ENCODE data around the gene XYLB. TPM values are rescaled to one million over a fixed set of nuclear protein-coding genes. Genes with fewer than 3 reads are reported as not detected.

XYLB gene
- total RNA-seq, 1 experiment from 2014 or later, result not detected

DNA sequence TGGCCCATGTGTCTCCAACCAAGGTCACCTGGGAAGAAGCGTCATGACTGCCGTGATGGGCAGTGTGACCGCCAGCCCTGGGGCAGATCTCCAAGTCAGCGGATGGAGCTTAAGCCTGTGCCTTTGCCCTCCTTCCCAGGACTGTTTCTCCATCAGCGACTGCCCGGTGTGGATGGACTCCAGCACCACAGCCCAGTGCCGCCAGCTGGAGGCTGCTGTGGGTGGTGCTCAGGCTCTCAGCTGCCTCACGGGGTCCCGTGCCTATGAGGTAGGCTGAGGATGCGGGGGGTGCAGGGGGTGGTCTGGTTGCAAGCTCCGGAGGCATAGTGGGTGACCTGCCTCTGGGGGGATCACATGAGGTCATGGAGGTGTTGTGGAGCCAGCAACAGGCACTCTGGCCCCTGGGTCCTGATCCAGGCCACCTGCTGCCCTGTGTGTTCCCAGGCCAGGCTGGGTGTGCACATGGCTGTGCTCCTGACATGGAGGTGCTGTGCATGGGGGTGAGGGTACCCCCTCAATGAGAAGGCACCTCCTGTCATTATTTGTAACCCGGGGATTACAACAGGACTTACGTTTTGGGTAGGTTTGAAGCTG lies 19.0 kb downstream of the XYLB start:
- Histone ChIP-seq H3K79me2 (ENCODE audit: low read length) (no peaks in the 10 kb centered on the region), H3K4me1 (ENCODE audit: low read length) (no peaks in the 10 kb centered on the region), H3K4me2 (ENCODE audit: low read depth, low read length, poor library complexity, severe bottlenecking) (no peak overlapping the region), H2AFZ (ENCODE audit: low read length) (no peak overlapping the region), H3K9me3 (ENCODE audit: low read length) (no peaks in the 10 kb centered on the region), H3K36me3 (ENCODE audit: insufficient read depth, low read length) (no peaks in the 10 kb centered on the region), H3K9me2 (replicated peaks; ENCODE audit: insufficient read depth, low read length) (no peaks in the 10 kb centered on the region), H4K20me1 (ENCODE audit: insufficient read depth, low read depth, low read length) (no peaks in the 10 kb centered on the region), H3K9ac (ENCODE audit: low read length) (no peak overlapping the region), H3K27me3 (ENCODE audit: low read length) (no peaks in the 10 kb centered on the region), H3K27ac (ENCODE audit: low read length) (no peak overlapping the region), H3K4me3 (ENCODE audit: low read length) (no peak overlapping the region)
- no peak for DNase-seq

DNA sequence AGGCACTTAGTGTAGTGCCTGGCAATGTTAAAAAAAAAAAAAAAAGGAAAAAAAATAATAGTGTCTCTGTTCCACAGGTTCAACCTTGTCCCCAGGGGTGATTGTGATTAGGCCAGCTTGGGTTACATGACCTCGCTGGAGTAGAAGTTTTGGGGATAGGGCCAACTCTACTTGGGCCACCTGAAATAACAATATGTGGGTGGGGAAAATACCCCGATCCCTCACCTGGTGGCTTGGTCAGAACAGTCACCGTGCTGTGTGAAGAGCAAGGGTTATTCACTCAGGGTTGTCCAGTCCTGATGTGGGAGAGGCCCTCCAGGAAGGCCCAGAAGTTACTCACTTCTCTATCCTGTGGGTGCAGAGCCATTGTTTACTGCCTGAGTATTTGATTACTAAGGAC lies 19.5 kb downstream of the XYLB start:
- H3K9me2 ChIP-seq (replicated peaks; ENCODE audit: insufficient read depth, low read length), result no peaks in the 10 kb centered on the region
- H3K4me3 ChIP-seq (ENCODE audit: low read length), result no peak overlapping the region
- no peaks in the 10 kb centered on the region for H3K79me2 ChIP-seq (ENCODE audit: low read length)
- no peak for DNase-seq
- H4K20me1 ChIP-seq (ENCODE audit: insufficient read depth, low read depth, low read length), result no peaks in the 10 kb centered on the region
- no peak overlapping the region for H3K27ac ChIP-seq (ENCODE audit: low read length)
- no peak overlapping the region for H3K4me2 ChIP-seq (ENCODE audit: low read depth, low read length, poor library complexity, severe bottlenecking)
- no peaks in the 10 kb centered on the region for H3K36me3 ChIP-seq (ENCODE audit: insufficient read depth, low read length)
- no peak overlapping the region for H2AFZ ChIP-seq (ENCODE audit: low read length)
- H3K4me1 ChIP-seq (ENCODE audit: low read length), result no peaks in the 10 kb centered on the region
- H3K9me3 ChIP-seq (ENCODE audit: low read length), result no peaks in the 10 kb centered on the region
- H3K27me3 ChIP-seq (ENCODE audit: low read length), result no peaks in the 10 kb centered on the region
- no peak overlapping the region for H3K9ac ChIP-seq (ENCODE audit: low read length)

DNA sequence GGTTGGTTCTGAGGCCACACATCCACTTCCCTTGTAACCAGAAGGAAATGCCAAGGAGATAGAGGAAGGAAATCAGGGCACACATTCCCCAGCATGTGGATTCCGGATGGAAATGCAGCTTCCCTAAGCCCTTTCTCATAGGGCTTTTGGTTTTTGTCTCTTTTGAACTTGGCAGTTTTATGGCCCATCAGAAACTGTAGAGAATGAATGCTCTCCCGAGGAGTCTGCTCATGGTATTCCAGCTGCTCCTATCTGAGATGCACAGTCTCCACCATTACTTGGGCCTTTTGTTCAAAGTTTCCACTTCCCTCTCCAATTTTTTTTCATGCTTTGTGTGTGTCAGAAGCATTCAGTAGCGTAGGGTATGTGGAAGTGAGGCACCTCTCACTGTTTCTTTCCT lies 21.2 kb downstream of the XYLB start:
- no peaks in the 10 kb centered on the region for H3K9me2 ChIP-seq (replicated peaks; ENCODE audit: insufficient read depth, low read length)
- H3K27ac ChIP-seq (ENCODE audit: low read length), result no peak overlapping the region
- H3K9ac ChIP-seq (ENCODE audit: low read length), result no peak overlapping the region
- no peaks in the 10 kb centered on the region for H3K27me3 ChIP-seq (ENCODE audit: low read length)
- no peaks in the 10 kb centered on the region for H3K9me3 ChIP-seq (ENCODE audit: low read length)
- no peak for DNase-seq
- H3K79me2 ChIP-seq (ENCODE audit: low read length), result no peaks in the 10 kb centered on the region
- no peak overlapping the region for H3K4me3 ChIP-seq (ENCODE audit: low read length)
- no peaks in the 10 kb centered on the region for H3K4me1 ChIP-seq (ENCODE audit: low read length)
- H4K20me1 ChIP-seq (ENCODE audit: insufficient read depth, low read depth, low read length), result no peaks in the 10 kb centered on the region
- H2AFZ ChIP-seq (ENCODE audit: low read length), result no peak overlapping the region
- H3K36me3 ChIP-seq (ENCODE audit: insufficient read depth, low read length), result no peaks in the 10 kb centered on the region
- H3K4me2 ChIP-seq (ENCODE audit: low read depth, low read length, poor library complexity, severe bottlenecking), result no peak overlapping the region

DNA sequence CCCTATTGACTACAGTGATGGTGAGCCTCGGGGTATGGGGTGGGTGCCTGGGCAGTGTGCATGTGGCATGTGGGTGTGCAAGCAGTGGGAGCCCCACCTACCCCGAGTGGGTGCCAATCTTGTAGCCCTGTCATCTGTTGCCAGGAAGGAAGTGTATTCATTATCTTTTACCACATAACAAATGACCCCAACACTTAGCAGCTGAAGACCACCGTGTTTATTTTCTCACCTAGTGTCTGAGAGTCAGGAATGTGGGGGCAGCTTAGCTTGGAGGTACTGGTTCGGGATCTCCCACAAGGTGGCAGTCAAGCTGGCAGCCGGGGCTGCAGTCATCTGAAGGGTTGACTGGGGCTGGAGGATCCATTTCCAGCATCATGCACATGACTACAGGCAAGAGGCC lies 21.7 kb downstream of the XYLB start:
- Histone ChIP-seq H3K27ac (ENCODE audit: low read length) (no peak overlapping the region), H3K27me3 (ENCODE audit: low read length) (no peaks in the 10 kb centered on the region), H3K79me2 (ENCODE audit: low read length) (no peaks in the 10 kb centered on the region), H3K9ac (ENCODE audit: low read length) (no peak overlapping the region), H3K4me1 (ENCODE audit: low read length) (no peaks in the 10 kb centered on the region), H3K36me3 (ENCODE audit: insufficient read depth, low read length) (no peaks in the 10 kb centered on the region), H4K20me1 (ENCODE audit: insufficient read depth, low read depth, low read length) (no peaks in the 10 kb centered on the region), H2AFZ (ENCODE audit: low read length) (no peak overlapping the region), H3K4me2 (ENCODE audit: low read depth, low read length, poor library complexity, severe bottlenecking) (no peak overlapping the region), H3K4me3 (ENCODE audit: low read length) (no peak overlapping the region), H3K9me3 (ENCODE audit: low read length) (no peaks in the 10 kb centered on the region), H3K9me2 (replicated peaks; ENCODE audit: insufficient read depth, low read length) (no peaks in the 10 kb centered on the region)
- DNase-seq, result peak; percentile 43

DNA sequence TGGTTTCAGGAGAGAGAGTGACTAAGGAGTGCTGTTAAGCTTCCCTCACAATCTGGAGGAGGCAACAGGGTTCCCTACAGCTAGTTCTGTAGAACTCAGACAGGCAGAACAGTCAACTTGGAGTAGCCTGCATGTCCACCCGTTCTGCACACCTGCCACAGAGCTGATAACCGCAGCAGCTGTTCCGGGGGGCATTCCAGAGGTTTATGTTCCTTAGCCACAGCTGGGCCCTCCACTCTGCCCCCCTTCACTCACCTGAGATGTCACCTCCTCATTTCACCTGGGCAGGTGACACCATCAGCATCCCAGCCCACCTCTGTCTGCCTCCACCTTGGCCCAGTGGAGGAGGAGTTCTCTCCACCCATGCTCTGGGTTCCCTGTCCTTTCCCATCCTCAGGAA lies 22.6 kb downstream of the XYLB start:
- H4K20me1 ChIP-seq (ENCODE audit: insufficient read depth, low read depth, low read length), result no peaks in the 10 kb centered on the region
- H3K9ac ChIP-seq (ENCODE audit: low read length), result no peak overlapping the region
- H3K79me2 ChIP-seq (ENCODE audit: low read length), result no peaks in the 10 kb centered on the region

DNA sequence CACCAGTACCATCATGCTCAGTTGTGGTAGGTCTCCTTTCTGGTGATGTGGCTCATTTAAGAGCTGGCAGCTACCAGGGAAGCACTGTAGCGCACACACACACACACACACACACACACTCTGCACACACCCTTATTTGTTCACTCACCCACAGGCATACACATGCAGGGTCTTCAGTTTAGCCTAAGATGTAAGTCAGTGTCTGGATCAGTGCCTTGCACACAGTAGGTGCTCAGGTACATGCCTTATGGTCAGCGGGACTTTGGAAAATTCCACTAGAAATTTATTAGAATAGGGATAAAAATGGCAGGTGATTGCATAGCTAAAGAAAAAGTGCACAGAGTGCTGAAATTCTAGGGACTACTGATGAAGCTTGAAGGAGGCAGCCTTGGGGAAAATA lies 23.6 kb downstream of the XYLB start:
- Histone ChIP-seq H3K4me1 (ENCODE audit: low read length) (no peaks in the 10 kb centered on the region), H3K79me2 (ENCODE audit: low read length) (no peaks in the 10 kb centered on the region)

More for the DNA sequence above, 22.6 kb downstream of the XYLB start:
- Histone ChIP-seq H3K4me2 (ENCODE audit: low read depth, low read length, poor library complexity, severe bottlenecking) (no peak overlapping the region), H3K4me1 (ENCODE audit: low read length) (no peaks in the 10 kb centered on the region), H3K27ac (ENCODE audit: low read length) (no peak overlapping the region), H3K9me2 (replicated peaks; ENCODE audit: insufficient read depth, low read length) (no peaks in the 10 kb centered on the region), H3K4me3 (ENCODE audit: low read length) (no peak overlapping the region), H3K9me3 (ENCODE audit: low read length) (no peaks in the 10 kb centered on the region), H3K36me3 (ENCODE audit: insufficient read depth, low read length) (no peaks in the 10 kb centered on the region), H3K27me3 (ENCODE audit: low read length) (no peaks in the 10 kb centered on the region), H2AFZ (ENCODE audit: low read length) (no peak overlapping the region)
- no peak for DNase-seq

DNA sequence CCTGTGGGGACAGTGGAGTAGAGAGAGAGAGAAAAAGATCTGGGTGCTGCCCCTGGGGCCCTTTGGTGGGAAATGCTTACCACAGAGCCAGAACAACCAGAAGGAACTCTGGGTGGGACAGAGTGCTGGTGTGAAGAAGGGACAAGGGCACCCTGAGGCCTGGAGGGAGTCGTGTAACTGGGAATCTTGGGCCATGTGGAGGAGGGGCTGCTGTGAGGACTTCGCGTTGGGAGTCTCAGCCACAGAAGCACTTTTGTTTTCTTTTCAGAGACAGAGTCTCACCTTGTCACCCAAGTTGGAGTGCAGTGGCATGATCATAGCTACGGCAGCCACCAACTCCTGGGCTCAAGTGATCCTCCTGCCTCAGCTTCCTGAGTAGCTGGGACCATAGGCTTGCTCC lies 24.3 kb downstream of the XYLB start:
- Histone ChIP-seq H3K9me3 (ENCODE audit: low read length) (no peaks in the 10 kb centered on the region), H3K4me2 (ENCODE audit: low read depth, low read length, poor library complexity, severe bottlenecking) (no peak overlapping the region), H3K9ac (ENCODE audit: low read length) (no peak overlapping the region)

More for the DNA sequence above, 23.6 kb downstream of the XYLB start:
- Histone ChIP-seq H3K36me3 (ENCODE audit: insufficient read depth, low read length) (no peaks in the 10 kb centered on the region), H3K9ac (ENCODE audit: low read length) (no peak overlapping the region), H2AFZ (ENCODE audit: low read length) (no peak overlapping the region), H3K9me2 (replicated peaks; ENCODE audit: insufficient read depth, low read length) (no peaks in the 10 kb centered on the region), H4K20me1 (ENCODE audit: insufficient read depth, low read depth, low read length) (no peaks in the 10 kb centered on the region), H3K4me2 (ENCODE audit: low read depth, low read length, poor library complexity, severe bottlenecking) (no peak overlapping the region), H3K9me3 (ENCODE audit: low read length) (no peaks in the 10 kb centered on the region), H3K4me3 (ENCODE audit: low read length) (no peak overlapping the region), H3K27me3 (ENCODE audit: low read length) (no peaks in the 10 kb centered on the region), H3K27ac (ENCODE audit: low read length) (no peak overlapping the region)
- no peak for DNase-seq

DNA sequence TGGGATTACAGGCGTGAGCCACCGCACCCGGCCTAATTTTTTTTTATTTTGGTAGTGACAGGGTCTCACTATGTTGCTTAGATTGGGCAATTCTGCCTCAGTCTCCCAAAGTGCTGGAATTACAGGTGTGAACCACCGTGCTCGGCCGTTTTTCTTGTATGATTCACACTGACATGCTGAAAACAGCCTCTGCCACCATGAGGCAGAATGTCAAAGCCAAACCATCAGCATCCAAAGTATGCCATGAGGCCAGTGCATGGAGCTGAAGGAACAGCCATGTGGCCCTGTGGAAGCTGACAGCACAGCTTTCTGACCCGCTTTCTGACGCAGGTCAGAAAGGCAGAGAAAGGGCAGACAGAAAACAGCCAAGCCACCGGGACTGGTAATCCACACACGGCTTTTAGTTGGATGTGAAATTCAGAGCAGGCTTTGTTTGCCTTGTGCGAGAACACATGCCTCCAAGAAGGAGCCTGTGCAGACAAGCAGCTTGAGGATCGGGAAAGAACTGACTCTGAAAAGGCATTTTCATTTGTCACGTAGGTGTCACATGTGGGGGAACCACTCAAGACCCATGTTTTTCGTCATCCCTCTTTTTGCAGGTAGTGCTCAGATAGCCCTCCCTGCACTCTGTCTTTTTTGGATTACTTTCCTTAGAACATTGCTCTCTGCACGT lies 25.1 kb downstream of the XYLB start:
- no peaks in the 10 kb centered on the region for H3K4me1 ChIP-seq (ENCODE audit: low read length)
- H4K20me1 ChIP-seq (ENCODE audit: insufficient read depth, low read depth, low read length), result no peaks in the 10 kb centered on the region
- no peak overlapping the region for H3K4me2 ChIP-seq (ENCODE audit: low read depth, low read length, poor library complexity, severe bottlenecking)
- no peak overlapping the region for H3K9ac ChIP-seq (ENCODE audit: low read length)
- H3K36me3 ChIP-seq (ENCODE audit: insufficient read depth, low read length), result no peaks in the 10 kb centered on the region
- no peak overlapping the region for H2AFZ ChIP-seq (ENCODE audit: low read length)
- DNase-seq, result no peak
- no peaks in the 10 kb centered on the region for H3K27me3 ChIP-seq (ENCODE audit: low read length)
- no peaks in the 10 kb centered on the region for H3K9me2 ChIP-seq (replicated peaks; ENCODE audit: insufficient read depth, low read length)
- H3K79me2 ChIP-seq (ENCODE audit: low read length), result no peaks in the 10 kb centered on the region
- H3K4me3 ChIP-seq (ENCODE audit: low read length), result no peak overlapping the region
- H3K27ac ChIP-seq (ENCODE audit: low read length), result no peak overlapping the region
- H3K9me3 ChIP-seq (ENCODE audit: low read length), result no peaks in the 10 kb centered on the region

More for the DNA sequence above, 24.3 kb downstream of the XYLB start:
- no peak overlapping the region for H2AFZ ChIP-seq (ENCODE audit: low read length)
- no peaks in the 10 kb centered on the region for H3K9me2 ChIP-seq (replicated peaks; ENCODE audit: insufficient read depth, low read length)
- H3K4me3 ChIP-seq (ENCODE audit: low read length), result no peak overlapping the region
- H3K4me1 ChIP-seq (ENCODE audit: low read length), result no peaks in the 10 kb centered on the region
- H4K20me1 ChIP-seq (ENCODE audit: insufficient read depth, low read depth, low read length), result no peaks in the 10 kb centered on the region
- no peaks in the 10 kb centered on the region for H3K79me2 ChIP-seq (ENCODE audit: low read length)
- no peaks in the 10 kb centered on the region for H3K27me3 ChIP-seq (ENCODE audit: low read length)
- DNase-seq, result no peak
- no peaks in the 10 kb centered on the region for H3K36me3 ChIP-seq (ENCODE audit: insufficient read depth, low read length)
- H3K27ac ChIP-seq (ENCODE audit: low read length), result no peak overlapping the region
